K562 (cell line): ENCODE results near the gene IFFO2.

Source experiments
- ARID4B ChIP-seq: sonication (generic); formaldehyde crosslinking; IDR thresholded peaks from 2 replicates; pipeline ENCODE4 v1.8.0; 2022; ENCODE audit warnings: mild to moderate bottlenecking, missing genetic modification reagents
- BRCA1 ChIP-seq, 2 experiments: fragments of 450-650 bp in 1 of 2; sonication (generic) in 1 of 2; formaldehyde crosslinking in 1 of 2; IDR thresholded peaks; 2 replicates each; pipeline versions ENCODE4 v1.5.0 to v1.6.1; 2017 to 2020; ENCODE audit warnings: mild to moderate bottlenecking in 1 of 2, missing genetic modification reagents in 1 of 2
- CTCF ChIP-seq, 3 experiments: IDR thresholded peaks in 2 of 3; conservative IDR thresholded peaks in 1 of 3; 2 replicates each; pipeline ENCODE4 v1.5.1; 2011 to 2012; ENCODE audit warnings: low read length in 3 of 3, mild to moderate bottlenecking in 3 of 3, control low read depth in 2 of 3, improper control_type of control experiment in 1 of 3, inconsistent platforms in 1 of 3, low read depth in 1 of 3, mixed read lengths in 1 of 3, moderate library complexity in 1 of 3; ENCODE audit not compliant: insufficient read depth in 2 of 3
- SRSF1 ChIP-seq: fragments of 200-400 bp; formaldehyde crosslinking; IDR thresholded peaks from 2 replicates; pipeline ENCODE4 v1.6.1; 2017; ENCODE audit warnings: mild to moderate bottlenecking, low read depth, low read length, moderate library complexity
- ZKSCAN3 ChIP-seq: fragments of 250-450 bp; sonication (Bioruptor Pico); IDR thresholded peaks from 2 replicates; pipeline ENCODE4 v1.4.0; 2020
- ZNF445 ChIP-seq: fragments of 250-450 bp; sonication (Bioruptor Pico); IDR thresholded peaks from 2 replicates; pipeline ENCODE4 v1.4.0; 2020; ENCODE audit warnings: low read depth, mild to moderate bottlenecking, moderate library complexity

GRCh38 chr1:18875796-18876128 lies 80.7 kb downstream of the IFFO2 start:
- TF ChIP-seq CTCF (IDR thresholded peaks at IDR 0.05 in 2 of 3, conservative IDR thresholded peaks at IDR 0.05 in 1 of 3; ENCODE audit: insufficient read depth in 2 of 3, low read depth in 1 of 3, low read length in 3 of 3) (no peak), ARID4B (no peak), ZKSCAN3 (no peak), SRSF1 (no peak), ZNF445 (CRISPR knock-in tag) (no peak), BRCA1 (IDR thresholded peaks at IDR 0.05) (no peak), BRCA1 (CRISPR knock-in tag; IDR thresholded peaks at IDR 0.05) (no peak)
